ENCODE data around the gene MYL9.

The MYL9 gene

DNA sequence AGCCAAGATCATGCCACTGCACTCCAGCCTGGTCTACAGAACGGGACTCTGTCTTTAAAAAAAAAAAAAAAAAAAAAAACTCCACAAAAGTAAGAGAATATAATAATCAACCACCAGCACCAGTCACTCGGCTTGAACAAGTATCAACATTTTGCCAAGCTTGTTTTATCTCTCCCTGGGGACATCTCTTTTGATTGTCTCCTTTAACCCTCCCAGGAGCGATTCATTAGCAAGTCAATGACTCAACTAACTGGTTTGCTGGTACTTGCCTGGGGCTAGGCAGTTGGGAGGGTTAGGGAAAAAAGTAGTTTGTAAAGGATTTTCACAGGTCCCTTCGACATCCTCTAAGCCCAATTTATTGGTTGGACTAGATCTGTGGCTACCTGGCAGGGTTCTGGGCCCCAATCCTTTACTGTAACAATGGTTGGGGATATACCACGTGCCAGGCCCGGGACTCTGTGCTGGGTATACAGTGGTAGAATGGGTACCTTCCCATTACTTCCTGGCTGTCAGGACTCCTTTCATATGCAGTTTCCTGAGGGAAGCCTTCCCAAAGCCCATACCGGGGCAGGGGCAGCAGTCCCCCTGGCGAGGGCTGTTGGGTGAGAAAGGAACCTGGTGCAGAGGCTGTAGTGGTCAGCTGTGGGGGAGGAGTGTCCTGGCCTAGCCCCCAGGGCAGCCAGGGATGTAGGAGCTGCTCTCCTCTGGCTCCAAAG is 44.2 kb downstream of the MYL9 start:
- no peak for DNase-seq

GRCh38 chr20:36587388-36588070 is 46.2 kb downstream of the MYL9 start:
- no peak for DNase-seq

DNA sequence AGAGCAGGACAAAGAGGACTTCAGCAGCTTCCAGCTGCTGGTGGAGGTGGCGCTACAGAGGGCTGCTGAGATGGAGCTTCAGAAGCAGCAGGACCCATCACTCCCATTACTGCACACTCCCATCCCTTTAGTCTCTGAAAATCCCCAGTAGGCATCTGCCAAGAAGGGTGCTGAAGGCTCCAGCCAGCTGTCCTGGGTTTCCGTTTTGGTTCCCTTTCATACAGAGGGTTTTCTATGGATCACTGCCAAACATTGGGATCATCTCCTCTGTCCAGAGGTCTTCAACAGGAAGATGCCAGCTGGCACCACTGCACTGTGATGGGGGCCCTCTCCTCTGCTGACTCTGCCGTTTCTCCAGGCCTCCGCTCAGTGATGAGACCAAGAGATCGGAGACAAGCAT is 50.0 kb downstream of the MYL9 start:
- no peak for DNase-seq

- DNase-seq, result no peak
Observed at GRCh38 chr20:36591854-36592641, 50.7 kb downstream of the MYL9 start.

GRCh38 chr20:36593347-36593929 is 52.1 kb downstream of the MYL9 start:
- no peak for DNase-seq

DNA sequence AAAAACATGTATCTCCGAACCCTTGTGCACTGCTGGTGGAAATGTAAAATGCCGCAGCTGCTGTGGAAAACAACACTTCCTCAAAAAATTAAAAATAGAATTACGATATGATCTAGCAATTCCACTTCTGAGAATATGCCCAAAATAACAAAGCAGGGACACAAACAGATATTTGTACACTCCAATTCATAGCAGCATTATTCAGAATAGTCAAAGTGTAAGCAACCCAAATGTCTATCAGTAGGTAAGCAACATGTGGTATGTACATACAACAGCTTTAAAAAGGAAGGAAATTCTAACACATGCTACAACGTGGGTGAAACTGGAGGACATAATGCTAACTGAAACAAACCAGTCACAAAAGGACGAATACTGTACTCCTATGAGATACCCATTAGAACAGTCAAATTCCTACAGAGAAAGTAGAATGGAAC is 58.6 kb downstream of the MYL9 start:
- DNase-seq, result no peak

Measured in NCI-H1417 treated with DMSO at 0.1 percent for 48 hours (cell line).